Limb (tissue), 2 donors: ENCODE data around the gene ARF6.
"Not testable (repeated sequence)": the region's sequence is repeated elsewhere in the genome, so short reads cannot be mapped to it uniquely, and the experiment has no call there.

Experiments used
- DNase-seq, 2 donors: peaks; one replicate each; pipeline ENCODE4 v3.0.0-alpha.2; 2016; ENCODE audit errors: extremely low spot score in 2 of 2

ARF6 gene

GRCh38 chr14:49892636-49893308 lies at the start of gene ARF6:
Gene ARF6 (plus strand): TSS chr14:49893082. CDS start chr14:49893737, 655 bp downstream.
- DNase-seq: peak; percentile 96 to 98

- DNase-seq: no peak
These were observed 43.6 kb upstream of the ARF6 start for GRCh38 chr14:49849213-49849847.

GRCh38 chr14:49851813-49852212 lies 41.1 kb upstream of the ARF6 start:
- no peak for DNase-seq

- peak; percentile 92 to 93 for DNase-seq
These were observed 40.4 kb upstream of the ARF6 start, which contains the start of gene NEMF for GRCh38 chr14:49852301-49853157. Gene NEMF (minus strand): TSS chr14:49852788. CDS start chr14:49852753, 35 bp downstream.

GRCh38 chr14:49853158-49853477 lies 39.8 kb upstream of the ARF6 start:
- DNase-seq: no peak

GRCh38 chr14:49853572-49854375 lies 39.1 kb upstream of the ARF6 start:
- peak; percentile 60 to 70 for DNase-seq

- DNase-seq: no peak
These were observed 35.4 kb upstream of the ARF6 start for GRCh38 chr14:49857427-49858003.

GRCh38 chr14:49858383-49858782 lies 34.5 kb upstream of the ARF6 start:
- DNase-seq: no peak

GRCh38 chr14:49860988-49861698 lies 31.7 kb upstream of the ARF6 start:
- DNase-seq: no peak

- peak; percentile 81 to 83 for DNase-seq
These were observed 31.2 kb upstream of the ARF6 start for GRCh38 chr14:49861699-49862088.

- DNase-seq: peak; percentile 94 to 95
These were observed 30.7 kb upstream of the ARF6 start for GRCh38 chr14:49862089-49862673.

- no peak for DNase-seq
These were observed 29.2 kb upstream of the ARF6 start for GRCh38 chr14:49863487-49864281.

GRCh38 chr14:49865431-49865859 lies 27.4 kb upstream of the ARF6 start:
- DNase-seq: peak; percentile 52 to 83

- peak; percentile 92 to 99 for DNase-seq
These were observed 24.8 kb upstream of the ARF6 start for GRCh38 chr14:49867831-49868719.

- no peak for DNase-seq
These were observed 24.2 kb upstream of the ARF6 start for GRCh38 chr14:49868720-49869114.

GRCh38 chr14:49870908-49871307 lies 22.0 kb upstream of the ARF6 start:
- DNase-seq: no peak

- not testable (repeated sequence) for DNase-seq
These were observed 19.3 kb upstream of the ARF6 start for GRCh38 chr14:49873548-49873947.

- DNase-seq: no peak
These were observed 17.2 kb upstream of the ARF6 start for GRCh38 chr14:49875640-49876198.
